Suprapubic skin (tissue), 4 donors: ENCODE data around the gene IQSEC1. TPM values are rescaled to one million over a fixed set of nuclear protein-coding genes. Genes with fewer than 3 reads are reported as not detected.

ENCODE experiments used
- DNase-seq, 2 donors: peaks; one replicate each; pipeline ENCODE4 v3.0.0-alpha.2; 2019; ENCODE audit warnings: low spot score in 2 of 2
- H3K27ac ChIP-seq: fragments of 200-600 bp; sonication (generic); one replicate; pipeline ENCODE4 v1.5.1; 2019
- H3K27me3 ChIP-seq: fragments of 200-600 bp; sonication (generic); one replicate; pipeline ENCODE4 v1.5.1; 2019
- H3K36me3 ChIP-seq: fragments of 200-600 bp; sonication (generic); one replicate; pipeline ENCODE4 v1.5.1; 2019
- H3K4me1 ChIP-seq: fragments of 200-600 bp; sonication (generic); one replicate; pipeline ENCODE4 v1.5.1; 2019
- H3K4me3 ChIP-seq: fragments of 200-600 bp; sonication (generic); one replicate; pipeline ENCODE4 v1.5.1; 2019; ENCODE audit warnings: mild to moderate bottlenecking
- H3K9me3 ChIP-seq: fragments of 200-600 bp; sonication (generic); one replicate; pipeline ENCODE4 v1.5.1; 2019
- EP300 ChIP-seq: sonication (generic); formaldehyde crosslinking; IDR thresholded peaks from one replicate; pipeline ENCODE4 v1.6.1; 2017; ENCODE audit warnings: antibody characterized with exemption
- POLR2A ChIP-seq, 2 donors: fragments of 450-650 bp; IDR thresholded peaks; one replicate each; pipeline ENCODE4 v1.6.1; 2017; ENCODE audit warnings: antibody characterized with exemption in 2 of 2, mild to moderate bottlenecking in 2 of 2, moderate library complexity in 2 of 2
- POLR2AphosphoS5 ChIP-seq, 3 donors: sonication (generic); formaldehyde crosslinking; IDR thresholded peaks; one replicate each; pipeline ENCODE4 v1.6.1; 2017; ENCODE audit warnings: antibody characterized with exemption in 3 of 3
- WGBS: methylation state at CpG from one replicate; pipeline ENCODE4 v1.1.5; 2018; 5-methylcytosine and 5-hydroxymethylcytosine counted together
- total RNA-seq, 4 donors: library from RNA; depleted of rRNA; stranded (reverse); fragments of >200 nt; gene quantifications; one replicate each; pipeline ENCODE4 v1.1.0, GENCODE V29; 2016
- TF ChIP-seq, protein P1 (sequence below), 2 donors: fragments of 200-600 bp in 1 of 2; fragments of 450-650 bp in 1 of 2; sonication (generic) in 1 of 2; IDR thresholded peaks; one replicate each; pipeline ENCODE4 v1.5.1; 2016 to 2019; ENCODE audit warnings: antibody characterized with exemption in 2 of 2, mild to moderate bottlenecking in 1 of 2, moderate library complexity in 1 of 2

Gene IQSEC1
- total RNA-seq, 4 donors from 2014 or later = 26.7 to 52.4 (median 35.5) TPM

DNA sequence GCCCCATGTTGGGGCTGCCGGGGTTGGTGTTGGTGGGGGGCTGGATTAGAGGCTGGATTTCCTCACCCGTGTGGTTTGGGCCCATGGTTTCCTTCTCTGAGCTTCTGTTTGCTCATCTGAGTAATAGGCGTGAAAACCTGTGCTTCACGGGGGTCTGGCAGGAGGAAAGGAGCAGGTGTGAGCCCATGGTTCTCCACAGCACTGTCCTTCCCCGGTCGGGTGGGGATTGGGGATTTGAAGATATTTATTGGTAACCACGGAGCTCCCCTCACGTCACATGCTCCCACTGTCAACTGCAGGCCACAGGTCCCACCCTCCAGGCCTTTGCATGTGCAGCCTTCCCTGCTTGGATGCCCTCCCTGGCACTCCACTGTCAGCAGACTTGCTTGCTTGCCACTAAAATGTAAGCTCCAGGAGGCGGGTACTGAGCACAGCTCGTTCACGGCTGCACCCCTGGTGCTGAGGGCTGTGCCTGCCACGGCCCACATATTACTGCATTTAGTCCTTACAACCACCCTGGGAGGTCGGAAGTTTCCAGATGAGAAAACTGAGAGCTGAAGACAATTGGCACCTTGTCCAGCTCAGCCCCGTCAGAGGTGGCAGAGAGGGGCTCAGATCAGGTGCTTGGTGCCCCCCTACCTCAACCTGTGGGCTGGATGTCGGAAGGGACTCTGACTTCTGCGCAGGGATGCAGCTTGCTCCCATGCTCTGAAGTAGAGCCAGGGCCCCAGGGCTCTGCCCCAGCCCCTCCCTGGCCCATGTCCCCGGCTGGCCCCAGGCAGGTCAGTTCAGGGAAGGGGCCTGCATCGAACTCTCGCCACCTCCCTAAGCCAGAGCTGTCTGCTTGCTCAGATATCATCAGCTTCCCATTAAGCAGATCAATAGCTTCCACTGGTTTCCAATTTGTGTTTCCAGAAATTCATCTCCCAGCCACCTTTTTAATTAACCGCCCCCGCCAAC, 29.4 kb upstream of the IQSEC1 start:
- no peaks in the 10 kb centered on the region for H3K27me3 ChIP-seq
- DNase-seq = no peak
- H3K36me3 ChIP-seq = no peaks in the 10 kb centered on the region
- TF ChIP-seq EP300 (no peak), POLR2AphosphoS5 (IDR thresholded peaks at IDR 0.05) (no peak), POLR2A (IDR thresholded peaks at IDR 0.05) (no peak)
- TF ChIP-seq, protein P1, sequence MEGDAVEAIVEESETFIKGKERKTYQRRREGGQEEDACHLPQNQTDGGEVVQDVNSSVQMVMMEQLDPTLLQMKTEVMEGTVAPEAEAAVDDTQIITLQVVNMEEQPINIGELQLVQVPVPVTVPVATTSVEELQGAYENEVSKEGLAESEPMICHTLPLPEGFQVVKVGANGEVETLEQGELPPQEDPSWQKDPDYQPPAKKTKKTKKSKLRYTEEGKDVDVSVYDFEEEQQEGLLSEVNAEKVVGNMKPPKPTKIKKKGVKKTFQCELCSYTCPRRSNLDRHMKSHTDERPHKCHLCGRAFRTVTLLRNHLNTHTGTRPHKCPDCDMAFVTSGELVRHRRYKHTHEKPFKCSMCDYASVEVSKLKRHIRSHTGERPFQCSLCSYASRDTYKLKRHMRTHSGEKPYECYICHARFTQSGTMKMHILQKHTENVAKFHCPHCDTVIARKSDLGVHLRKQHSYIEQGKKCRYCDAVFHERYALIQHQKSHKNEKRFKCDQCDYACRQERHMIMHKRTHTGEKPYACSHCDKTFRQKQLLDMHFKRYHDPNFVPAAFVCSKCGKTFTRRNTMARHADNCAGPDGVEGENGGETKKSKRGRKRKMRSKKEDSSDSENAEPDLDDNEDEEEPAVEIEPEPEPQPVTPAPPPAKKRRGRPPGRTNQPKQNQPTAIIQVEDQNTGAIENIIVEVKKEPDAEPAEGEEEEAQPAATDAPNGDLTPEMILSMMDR (IDR thresholded peaks at IDR 0.05) = no peak
- no peaks in the 10 kb centered on the region for H3K4me1 ChIP-seq
- no peaks in the 10 kb centered on the region for H3K9me3 ChIP-seq
- H3K27ac ChIP-seq = no peak overlapping the region
- no peak overlapping the region for H3K4me3 ChIP-seq
- 85% methylated on average over 17 of the region's 21 CpGs for WGBS

DNA sequence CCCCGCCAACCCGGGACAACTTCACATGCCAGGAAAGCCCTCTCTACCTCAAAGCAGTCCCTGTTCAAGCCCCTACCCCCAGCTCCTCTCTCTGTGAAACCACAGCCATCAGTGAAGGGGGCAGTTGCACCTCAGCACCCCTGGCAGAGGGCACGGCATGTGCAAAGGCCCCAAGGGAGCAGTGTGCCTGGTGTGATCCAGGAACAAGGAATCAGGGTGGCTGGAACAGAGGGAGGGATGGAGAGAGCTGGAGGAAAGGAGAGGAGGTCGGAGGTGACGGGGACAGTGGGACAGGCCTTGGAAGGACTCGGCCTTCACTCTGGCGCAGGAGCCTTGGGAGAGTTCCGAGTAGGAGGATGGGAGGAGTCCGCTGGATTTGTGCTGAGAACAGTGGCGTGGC, 26.5 kb upstream of the IQSEC1 start:
- H3K4me1 ChIP-seq = peaks cover 4% of the 10 kb centered on the region
- no peak overlapping the region for H3K27ac ChIP-seq
- WGBS = 88% methylated on average over 10 of the region's 10 CpGs
- no peak for DNase-seq
- H3K27me3 ChIP-seq = no peaks in the 10 kb centered on the region
- H3K4me3 ChIP-seq = no peak overlapping the region
- TF ChIP-seq POLR2AphosphoS5 (IDR thresholded peaks at IDR 0.05) = no peak
- no peak for TF ChIP-seq POLR2A (IDR thresholded peaks at IDR 0.05)
- no peak for TF ChIP-seq EP300
- TF ChIP-seq, protein P1 (IDR thresholded peaks at IDR 0.05) = no peak
- no peaks in the 10 kb centered on the region for H3K36me3 ChIP-seq
- H3K9me3 ChIP-seq = no peaks in the 10 kb centered on the region

DNA sequence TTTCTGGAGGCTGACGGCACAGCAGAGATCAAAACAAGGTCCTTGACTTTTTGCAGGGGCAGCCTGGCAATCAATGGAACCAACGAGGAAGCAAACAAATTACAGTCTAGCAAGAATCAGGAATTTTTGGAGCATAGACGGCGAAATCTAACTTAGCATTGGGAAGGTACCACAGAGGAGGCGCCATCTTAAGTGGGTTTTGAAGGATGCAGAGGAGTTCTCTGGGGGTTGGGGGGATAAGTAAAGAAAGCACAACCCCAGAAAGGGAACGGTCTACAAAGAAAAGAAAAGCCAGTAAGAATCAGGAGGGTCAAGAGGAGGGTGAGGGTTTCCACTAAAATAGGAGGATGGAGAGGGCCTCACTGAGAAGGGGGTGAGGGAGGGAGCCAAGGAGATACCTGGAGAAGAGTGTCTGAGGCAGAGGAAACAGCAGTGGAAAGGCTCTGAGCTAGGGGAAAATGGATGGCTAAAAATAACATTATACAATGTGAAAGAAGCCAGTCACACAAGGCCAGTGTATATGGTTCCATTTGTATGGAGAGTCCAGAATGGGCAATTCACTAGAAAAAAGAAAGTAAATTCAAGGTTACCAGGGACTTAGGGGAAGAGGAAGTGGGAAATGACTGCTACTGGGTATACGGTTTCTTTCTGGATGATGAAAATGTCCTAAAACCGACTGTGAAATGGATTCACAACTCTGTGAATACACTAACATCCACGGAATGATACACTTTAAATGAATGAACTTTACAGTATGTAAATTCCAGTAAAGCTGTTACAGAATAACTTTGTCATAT, 25.2 kb upstream of the IQSEC1 start:
- Histone ChIP-seq H3K36me3 (no peaks in the 10 kb centered on the region), H3K4me1 (peaks cover 4% of the 10 kb centered on the region), H3K27me3 (no peaks in the 10 kb centered on the region), H3K27ac (no peak overlapping the region), H3K9me3 (no peaks in the 10 kb centered on the region), H3K4me3 (no peak overlapping the region)
- WGBS = 92% methylated on average over 9 of the region's 9 CpGs
- no peak for DNase-seq
- TF ChIP-seq, protein P1 (IDR thresholded peaks at IDR 0.05) = no peak
- no peak for TF ChIP-seq POLR2AphosphoS5 (IDR thresholded peaks at IDR 0.05)
- no peak for TF ChIP-seq POLR2A (IDR thresholded peaks at IDR 0.05)
- TF ChIP-seq EP300 = no peak

DNA sequence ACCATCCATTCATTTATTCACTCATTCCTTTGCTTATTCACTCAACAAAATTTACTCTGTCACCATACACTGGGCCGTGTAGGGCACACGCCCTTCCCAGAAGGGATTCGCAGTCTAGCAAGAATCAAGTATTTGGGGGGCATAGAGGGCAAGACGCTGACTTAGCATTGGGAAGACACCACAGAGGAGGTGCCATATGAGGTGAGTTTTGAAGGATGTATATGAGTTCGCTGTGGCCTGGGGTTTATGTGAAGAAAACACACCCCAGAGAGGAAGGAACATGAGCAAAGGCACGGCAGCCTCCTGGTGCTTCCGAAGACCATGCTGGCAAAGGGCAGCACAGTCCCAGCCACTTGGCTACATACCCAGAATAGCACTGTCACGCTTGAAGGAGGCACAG, 23.1 kb upstream of the IQSEC1 start:
- Histone ChIP-seq H3K27ac (no peak overlapping the region), H3K27me3 (no peaks in the 10 kb centered on the region), H3K36me3 (no peaks in the 10 kb centered on the region), H3K4me1 (peaks cover 13% of the 10 kb centered on the region), H3K4me3 (no peak overlapping the region), H3K9me3 (no peaks in the 10 kb centered on the region)
- TF ChIP-seq POLR2A (IDR thresholded peaks at IDR 0.05) (no peak), EP300 (no peak), POLR2AphosphoS5 (IDR thresholded peaks at IDR 0.05) (no peak)
- TF ChIP-seq, protein P1 (IDR thresholded peaks at IDR 0.05) = no peak
- DNase-seq = no peak
- WGBS = 94% methylated on average over 8 of the region's 8 CpGs

DNA sequence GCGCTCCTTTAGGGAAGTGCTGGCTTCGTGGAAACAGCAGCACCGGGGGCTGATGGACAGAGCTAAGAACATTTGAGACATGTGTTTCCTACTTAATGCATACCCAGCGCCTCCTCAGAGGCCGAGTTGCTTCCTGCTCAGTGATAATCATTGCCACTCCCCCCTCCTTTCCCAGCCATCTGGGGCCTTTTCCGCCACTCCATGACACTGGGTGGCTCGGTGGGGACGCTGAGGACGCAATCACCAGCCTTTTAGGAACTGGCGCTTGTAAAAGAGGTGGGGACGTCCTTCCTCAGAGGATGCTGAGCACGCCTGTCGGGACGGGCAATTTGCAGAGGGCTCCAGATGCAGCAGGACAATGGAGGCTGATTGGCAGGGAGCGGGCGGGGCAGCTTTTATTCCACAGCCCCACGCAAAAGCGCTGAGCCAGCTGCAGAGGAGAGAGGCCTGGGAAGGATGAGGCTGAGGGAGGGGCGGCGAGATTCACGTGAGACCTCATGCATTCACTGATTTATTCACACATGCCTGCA, 22.2 kb upstream of the IQSEC1 start:
- 52% methylated on average over 21 of the region's 21 CpGs for WGBS

More for the DNA sequence above, 22.2 kb upstream of the IQSEC1 start:
- no peak for DNase-seq
- H3K9me3 ChIP-seq = no peaks in the 10 kb centered on the region
- H3K36me3 ChIP-seq = no peaks in the 10 kb centered on the region
- H3K27me3 ChIP-seq = no peaks in the 10 kb centered on the region
- H3K27ac ChIP-seq = no peak overlapping the region
- no peak overlapping the region for H3K4me3 ChIP-seq
- peaks cover 13% of the 10 kb centered on the region for H3K4me1 ChIP-seq
- TF ChIP-seq EP300 (no peak), POLR2A (IDR thresholded peaks at IDR 0.05) (no peak), POLR2AphosphoS5 (IDR thresholded peaks at IDR 0.05) (no peak)
- TF ChIP-seq, protein P1 (IDR thresholded peaks at IDR 0.05) = no peak
